ENCODE data around the gene B4GALNT3.

Gene B4GALNT3

GRCh38 chr12:510071-510825 lies 50.5 kb downstream of the B4GALNT3 start:
- no peak for DNase-seq

GRCh38 chr12:512933-513332 lies 53.2 kb downstream of the B4GALNT3 start:
- no peak for DNase-seq

- no peak for DNase-seq
Observed at GRCh38 chr12:513446-513845, 53.7 kb downstream of the B4GALNT3 start.

- no peak for DNase-seq
Observed at GRCh38 chr12:517538-517937, 57.8 kb downstream of the B4GALNT3 start.

GRCh38 chr12:520119-520518 lies 60.4 kb downstream of the B4GALNT3 start:
- no peak for DNase-seq

GRCh38 chr12:522692-523378 lies 63.1 kb downstream of the B4GALNT3 start:
- DNase-seq = no peak

- DNase-seq = no peak
Observed at GRCh38 chr12:524167-524951, 64.6 kb downstream of the B4GALNT3 start.

GRCh38 chr12:526089-526488 lies 66.3 kb downstream of the B4GALNT3 start:
- no peak for DNase-seq

GRCh38 chr12:527241-527640 lies 67.5 kb downstream of the B4GALNT3 start:
- no peak for DNase-seq

- no peak for DNase-seq
Observed at GRCh38 chr12:527729-528128, 68.0 kb downstream of the B4GALNT3 start.

GRCh38 chr12:530308-530707 lies 70.6 kb downstream of the B4GALNT3 start:
- DNase-seq = no peak

- no peak for DNase-seq
Observed at GRCh38 chr12:530821-531220, 71.1 kb downstream of the B4GALNT3 start.

GRCh38 chr12:531951-532585 lies 72.3 kb downstream of the B4GALNT3 start:
- no peak for DNase-seq

- DNase-seq = no peak
Observed at GRCh38 chr12:532908-533565, 73.3 kb downstream of the B4GALNT3 start.

GRCh38 chr12:533718-534117 lies 74.0 kb downstream of the B4GALNT3 start:
- no peak for DNase-seq

- no peak for DNase-seq
Observed at GRCh38 chr12:534216-534615, 74.5 kb downstream of the B4GALNT3 start.

- no peak for DNase-seq
Observed at GRCh38 chr12:535396-535795, 75.7 kb downstream of the B4GALNT3 start.

- DNase-seq = no peak
Observed at GRCh38 chr12:536751-537245, 77.1 kb downstream of the B4GALNT3 start.

GRCh38 chr12:537772-538171 lies 78.0 kb downstream of the B4GALNT3 start:
- no peak for DNase-seq

GRCh38 chr12:538731-539539 lies 79.2 kb downstream of the B4GALNT3 start:
- DNase-seq = no peak

GRCh38 chr12:539540-540310 lies 80.0 kb downstream of the B4GALNT3 start:
- DNase-seq = no peak

Measured in SHP77 treated with DMSO at 0.1 percent for 48 hours (cell line).